Activated CD8-positive, alpha-beta T cell treated with anti-CD3 and anti-CD28 coated beads, Interleukin-2, amount 10 ng/mL, durations not matched to agents 7 days and 5 days (primary cell): ENCODE data around the gene KCTD15. TPM values are rescaled to one million over a fixed set of nuclear protein-coding genes. Genes with fewer than 3 reads are reported as not detected.

Source experiments
- ATAC-seq: fragments of 150-1000 bp; cut with Tn5 transposase; one replicate; pipeline ENCODE4 v1.10.0; 2021; ENCODE audit warnings: moderate library complexity
- CTCF ChIA-PET: fragments of 350-600 bp; sonication (Branson Sonifier 250); formaldehyde crosslinking; loops from one replicate; lab custom pipeline; 2021; ENCODE audit warnings: antibody characterized with exemption; lab: Charles Lee
- POLR2A ChIA-PET: fragments of 350-600 bp; sonication (Branson Sonifier 250); formaldehyde crosslinking; loops from one replicate; lab custom pipeline; 2021; ENCODE audit warnings: antibody characterized with exemption; lab: Charles Lee
- DNase-seq: peaks from one replicate; pipeline ENCODE4 v3.0.0-alpha.2; 2020
- H3K27ac Mint-ChIP-seq: one replicate; pipeline ENCODE4 v1.8.0; 2021; ENCODE audit warnings: mild to moderate bottlenecking, mixed read lengths
- H3K27me3 Mint-ChIP-seq: one replicate; pipeline ENCODE4 v1.8.0; 2021; ENCODE audit warnings: low read depth, mixed read lengths
- H3K36me3 Mint-ChIP-seq: one replicate; pipeline ENCODE4 v1.8.0; 2021; ENCODE audit warnings: low read depth, mixed read lengths
- H3K4me1 Mint-ChIP-seq: one replicate; pipeline ENCODE4 v1.8.0; 2021; ENCODE audit warnings: low read depth, mixed read lengths
- H3K4me3 Mint-ChIP-seq: one replicate; pipeline ENCODE4 v1.8.0; 2021; ENCODE audit warnings: mild to moderate bottlenecking, mixed read lengths
- H3K9me3 Mint-ChIP-seq: one replicate; pipeline ENCODE4 v1.8.0; 2022; ENCODE audit warnings: mixed read lengths; ENCODE audit not compliant: insufficient read depth
- total RNA-seq, 2 experiments: library from RNA; stranded (reverse); gene quantifications; one replicate each; pipeline ENCODE4 v1.2.3, GENCODE V29; 2021

The KCTD15 gene
- under 1 TPM; 0.42 TPM for total RNA-seq

- peak; percentile 32 for ATAC-seq
- POLR2A ChIA-PET = no interaction called here
- H3K27ac Mint-ChIP-seq = no peak within 1 kb of the TSS
Measured at GRCh38 chr19:33796164-33796875, at the start of gene KCTD15. Gene KCTD15 (plus strand): TSS chr19:33796870. CDS start chr19:33800455, 3,585 bp downstream.

GRCh38 chr19:33747273-33747672, 49.4 kb upstream of the KCTD15 start:
- Mint-ChIP-seq H3K27ac (no peak overlapping the region), H3K4me3 (no peak overlapping the region), H3K27me3 (no peaks in the 10 kb centered on the region), H3K4me1 (no peaks in the 10 kb centered on the region), H3K9me3 (no peaks in the 10 kb centered on the region), H3K36me3 (no peaks in the 10 kb centered on the region)
- POLR2A ChIA-PET = no interaction called here
- DNase-seq (no peak), ATAC-seq (no peak)
- CTCF ChIA-PET = no interaction called here

More at GRCh38 chr19:33796164-33796875, at the start of gene KCTD15:
- CTCF ChIA-PET = interaction anchor here (1.1 to 2.7 kb wide), 3 partner anchors 19 to 202 kb away, joined by 3 to 9 read pairs (median 4); no protein-coding TSS in a partner anchor
- Mint-ChIP-seq H3K4me1 (peaks cover 2% of the 10 kb centered on the region), H3K4me3 (peak within 1 kb of the TSS; percentile 63), H3K36me3 (no peaks in the 10 kb centered on the region), H3K9me3 (no peaks in the 10 kb centered on the region), H3K27me3 (peaks cover 33% of the 10 kb centered on the region)
- no peak for DNase-seq

- H3K4me3 Mint-ChIP-seq = no peak overlapping the region
- no peak overlapping the region for H3K27ac Mint-ChIP-seq
- ChIA-PET POLR2A (no interaction called here), CTCF (no interaction called here)
- DNase-seq (no peak), ATAC-seq (no peak)
- H3K27me3 Mint-ChIP-seq = no peaks in the 10 kb centered on the region
- H3K36me3 Mint-ChIP-seq = no peaks in the 10 kb centered on the region
- no peaks in the 10 kb centered on the region for H3K9me3 Mint-ChIP-seq
- no peaks in the 10 kb centered on the region for H3K4me1 Mint-ChIP-seq
Measured at GRCh38 chr19:33748231-33748630, 48.4 kb upstream of the KCTD15 start.

GRCh38 chr19:33749016-33749415, 47.7 kb upstream of the KCTD15 start:
- Mint-ChIP-seq H3K9me3 (no peaks in the 10 kb centered on the region), H3K36me3 (no peaks in the 10 kb centered on the region), H3K27me3 (no peaks in the 10 kb centered on the region), H3K4me1 (no peaks in the 10 kb centered on the region), H3K4me3 (no peak overlapping the region), H3K27ac (no peak overlapping the region)
- ChIA-PET POLR2A (no interaction called here), CTCF (no interaction called here)
- ATAC-seq = no peak
- DNase-seq = no peak

GRCh38 chr19:33749619-33750175, 47.0 kb upstream of the KCTD15 start:
- no peaks in the 10 kb centered on the region for H3K4me1 Mint-ChIP-seq
- H3K27ac Mint-ChIP-seq = no peak overlapping the region
- ATAC-seq (no peak), DNase-seq (no peak)
- no peaks in the 10 kb centered on the region for H3K36me3 Mint-ChIP-seq
- H3K9me3 Mint-ChIP-seq = no peaks in the 10 kb centered on the region
- POLR2A ChIA-PET = no interaction called here
- H3K27me3 Mint-ChIP-seq = no peaks in the 10 kb centered on the region
- CTCF ChIA-PET = no interaction called here
- H3K4me3 Mint-ChIP-seq = no peak overlapping the region

- Mint-ChIP-seq H3K4me3 (no peak overlapping the region), H3K36me3 (no peaks in the 10 kb centered on the region), H3K27me3 (no peaks in the 10 kb centered on the region), H3K4me1 (no peaks in the 10 kb centered on the region), H3K27ac (no peak overlapping the region), H3K9me3 (no peaks in the 10 kb centered on the region)
- no peak for ATAC-seq
- ChIA-PET POLR2A (no interaction called here), CTCF (no interaction called here)
- DNase-seq = no peak
Measured at GRCh38 chr19:33750587-33751435, 45.9 kb upstream of the KCTD15 start.

GRCh38 chr19:33751436-33751770, 45.3 kb upstream of the KCTD15 start:
- no peak for ATAC-seq
- CTCF ChIA-PET = no interaction called here
- H3K9me3 Mint-ChIP-seq = no peaks in the 10 kb centered on the region
- H3K27me3 Mint-ChIP-seq = no peaks in the 10 kb centered on the region
- H3K4me3 Mint-ChIP-seq = no peak overlapping the region
- H3K27ac Mint-ChIP-seq = no peak overlapping the region
- no peaks in the 10 kb centered on the region for H3K4me1 Mint-ChIP-seq
- no peaks in the 10 kb centered on the region for H3K36me3 Mint-ChIP-seq
- POLR2A ChIA-PET = no interaction called here
- DNase-seq = no peak

GRCh38 chr19:33752018-33752800, 44.5 kb upstream of the KCTD15 start:
- no peak overlapping the region for H3K27ac Mint-ChIP-seq
- no peaks in the 10 kb centered on the region for H3K36me3 Mint-ChIP-seq
- CTCF ChIA-PET = no interaction called here
- H3K9me3 Mint-ChIP-seq = no peaks in the 10 kb centered on the region
- H3K27me3 Mint-ChIP-seq = no peaks in the 10 kb centered on the region
- H3K4me3 Mint-ChIP-seq = no peak overlapping the region
- no peaks in the 10 kb centered on the region for H3K4me1 Mint-ChIP-seq
- ATAC-seq (no peak), DNase-seq (no peak)
- POLR2A ChIA-PET = no interaction called here

- H3K4me3 Mint-ChIP-seq = no peak overlapping the region
- H3K9me3 Mint-ChIP-seq = no peaks in the 10 kb centered on the region
- no peaks in the 10 kb centered on the region for H3K27me3 Mint-ChIP-seq
- POLR2A ChIA-PET = no interaction called here
- CTCF ChIA-PET = no interaction called here
- DNase-seq = no peak
- H3K4me1 Mint-ChIP-seq = no peaks in the 10 kb centered on the region
- ATAC-seq = no peak
- H3K36me3 Mint-ChIP-seq = no peaks in the 10 kb centered on the region
- no peak overlapping the region for H3K27ac Mint-ChIP-seq
Measured at GRCh38 chr19:33752945-33753344, 43.7 kb upstream of the KCTD15 start.

- ChIA-PET CTCF (interaction anchor here (0.9 kb wide), 1 partner anchor 24 kb away, joined by 3 read pairs; no protein-coding TSS in a partner anchor), POLR2A (no interaction called here)
- H3K36me3 Mint-ChIP-seq = no peaks in the 10 kb centered on the region
- DNase-seq (no peak), ATAC-seq (no peak)
- H3K4me3 Mint-ChIP-seq = no peak overlapping the region
- H3K4me1 Mint-ChIP-seq = no peaks in the 10 kb centered on the region
- no peaks in the 10 kb centered on the region for H3K27me3 Mint-ChIP-seq
- H3K27ac Mint-ChIP-seq = no peak overlapping the region
- no peaks in the 10 kb centered on the region for H3K9me3 Mint-ChIP-seq
Measured at GRCh38 chr19:33754361-33754760, 42.3 kb upstream of the KCTD15 start.

GRCh38 chr19:33755099-33756035, 41.3 kb upstream of the KCTD15 start:
- ATAC-seq (no peak), DNase-seq (no peak)
- no peaks in the 10 kb centered on the region for H3K36me3 Mint-ChIP-seq
- H3K4me3 Mint-ChIP-seq = no peak overlapping the region
- ChIA-PET POLR2A (interaction anchor here (0.7 kb wide), 1 partner anchor 13 kb away, joined by 3 read pairs; no protein-coding TSS in a partner anchor), CTCF (no interaction called here)
- H3K27ac Mint-ChIP-seq = no peak overlapping the region
- H3K9me3 Mint-ChIP-seq = no peaks in the 10 kb centered on the region
- no peaks in the 10 kb centered on the region for H3K4me1 Mint-ChIP-seq
- no peaks in the 10 kb centered on the region for H3K27me3 Mint-ChIP-seq
